ENCODE measurements around the gene GXYLT2. TPM values are rescaled to one million over a fixed set of nuclear protein-coding genes. Genes with fewer than 3 reads are reported as not detected.
A peak's percentile ranks its signal among the peaks of the same experiment; 100 is the strongest.

The GXYLT2 gene
- total and polyA plus RNA-seq, 2 of the 13 experiments (the other 11 are each of a cell fraction or from before 2014, with no cell fraction given), result 4.3 to 6.9 TPM

DNA sequence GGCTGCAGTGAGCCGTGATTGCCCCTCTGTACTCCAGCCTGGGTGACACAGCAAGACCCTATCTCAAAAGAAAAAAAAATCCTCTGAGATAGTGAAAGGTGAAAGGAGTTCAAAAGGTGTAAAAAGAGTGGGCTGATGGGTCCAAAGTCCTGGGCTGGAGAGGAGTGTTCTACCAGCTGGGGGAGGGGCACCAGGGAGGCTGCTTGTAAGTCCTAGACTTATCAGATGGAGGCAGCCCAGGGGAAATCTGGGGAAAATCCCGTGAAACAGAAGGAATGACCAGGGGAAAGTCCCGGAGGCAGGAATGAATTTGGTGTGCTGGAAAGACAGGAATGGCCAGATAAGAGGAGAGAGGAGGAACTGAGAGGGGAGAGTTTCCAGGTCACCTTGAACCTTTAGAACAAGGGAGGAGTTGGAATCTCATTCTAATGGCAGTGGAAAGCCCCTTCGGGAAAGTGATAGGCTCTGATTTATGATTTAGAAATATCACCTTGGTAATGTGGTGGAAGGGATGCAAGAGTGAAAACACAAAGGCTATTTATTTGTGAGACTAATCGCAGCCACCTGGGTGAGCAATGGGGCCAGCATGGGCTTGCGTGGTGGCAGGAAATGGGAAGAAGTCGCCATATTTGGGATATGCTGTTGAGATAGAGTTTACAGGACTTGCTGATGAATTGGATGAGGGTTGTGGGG is 85.3 kb downstream of the GXYLT2 start (continued):
- TF ChIP-seq ZNF253 (CRISPR knock-in tag; IDR thresholded peaks at IDR 0.05; ENCODE audit: borderline replicate concordance) (no peak), MIER2 (CRISPR knock-in tag; IDR thresholded peaks at IDR 0.05) (no peak), ZBTB38 (CRISPR knock-in tag; IDR thresholded peaks at IDR 0.05) (no peak), GLI4 (CRISPR knock-in tag; IDR thresholded peaks at IDR 0.05; ENCODE audit: borderline replicate concordance) (no peak), TOPORS (CRISPR knock-in tag; IDR thresholded peaks at IDR 0.05) (no peak), TMF1 (CRISPR knock-in tag; IDR thresholded peaks at IDR 0.05; ENCODE audit: low read depth) (no peak), ZNF292 (CRISPR knock-in tag; IDR thresholded peaks at IDR 0.05; ENCODE audit: borderline replicate concordance, low read depth) (no peak), ZNF232 (CRISPR knock-in tag; IDR thresholded peaks at IDR 0.05; ENCODE audit: borderline replicate concordance) (no peak), SATB2 (CRISPR knock-in tag; IDR thresholded peaks at IDR 0.05) (no peak), SAFB2 (CRISPR knock-in tag; IDR thresholded peaks at IDR 0.05; ENCODE audit: borderline replicate concordance, low read depth) (no peak), KLF16 (CRISPR knock-in tag; IDR thresholded peaks at IDR 0.05) (peak in 1 of 2 experiments; percentile 61; a peak in 1 of 4 replicates), SPEN (CRISPR knock-in tag; IDR thresholded peaks at IDR 0.05; ENCODE audit: low read depth) (no peak), ZNF20 (CRISPR knock-in tag; IDR thresholded peaks at IDR 0.05) (no peak)
- TF ChIP-seq, protein P1, sequence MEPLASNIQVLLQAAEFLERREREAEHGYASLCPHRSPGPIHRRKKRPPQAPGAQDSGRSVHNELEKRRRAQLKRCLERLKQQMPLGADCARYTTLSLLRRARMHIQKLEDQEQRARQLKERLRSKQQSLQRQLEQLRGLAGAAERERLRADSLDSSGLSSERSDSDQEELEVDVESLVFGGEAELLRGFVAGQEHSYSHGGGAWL (CRISPR knock-in tag; IDR thresholded peaks at IDR 0.05), result no peak
- TF ChIP-seq, protein P2, sequence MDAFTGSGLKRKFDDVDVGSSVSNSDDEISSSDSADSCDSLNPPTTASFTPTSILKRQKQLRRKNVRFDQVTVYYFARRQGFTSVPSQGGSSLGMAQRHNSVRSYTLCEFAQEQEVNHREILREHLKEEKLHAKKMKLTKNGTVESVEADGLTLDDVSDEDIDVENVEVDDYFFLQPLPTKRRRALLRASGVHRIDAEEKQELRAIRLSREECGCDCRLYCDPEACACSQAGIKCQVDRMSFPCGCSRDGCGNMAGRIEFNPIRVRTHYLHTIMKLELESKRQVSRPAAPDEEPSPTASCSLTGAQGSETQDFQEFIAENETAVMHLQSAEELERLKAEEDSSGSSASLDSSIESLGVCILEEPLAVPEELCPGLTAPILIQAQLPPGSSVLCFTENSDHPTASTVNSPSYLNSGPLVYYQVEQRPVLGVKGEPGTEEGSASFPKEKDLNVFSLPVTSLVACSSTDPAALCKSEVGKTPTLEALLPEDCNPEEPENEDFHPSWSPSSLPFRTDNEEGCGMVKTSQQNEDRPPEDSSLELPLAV (CRISPR knock-in tag; conservative IDR thresholded peaks at IDR 0.05; ENCODE audit: low read depth), result no peak
- TF ChIP-seq, protein P3, sequence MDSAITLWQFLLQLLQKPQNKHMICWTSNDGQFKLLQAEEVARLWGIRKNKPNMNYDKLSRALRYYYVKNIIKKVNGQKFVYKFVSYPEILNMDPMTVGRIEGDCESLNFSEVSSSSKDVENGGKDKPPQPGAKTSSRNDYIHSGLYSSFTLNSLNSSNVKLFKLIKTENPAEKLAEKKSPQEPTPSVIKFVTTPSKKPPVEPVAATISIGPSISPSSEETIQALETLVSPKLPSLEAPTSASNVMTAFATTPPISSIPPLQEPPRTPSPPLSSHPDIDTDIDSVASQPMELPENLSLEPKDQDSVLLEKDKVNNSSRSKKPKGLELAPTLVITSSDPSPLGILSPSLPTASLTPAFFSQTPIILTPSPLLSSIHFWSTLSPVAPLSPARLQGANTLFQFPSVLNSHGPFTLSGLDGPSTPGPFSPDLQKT (CRISPR knock-in tag; IDR thresholded peaks at IDR 0.05; ENCODE audit: borderline replicate concordance), result no peak
- TF ChIP-seq, protein P4, sequence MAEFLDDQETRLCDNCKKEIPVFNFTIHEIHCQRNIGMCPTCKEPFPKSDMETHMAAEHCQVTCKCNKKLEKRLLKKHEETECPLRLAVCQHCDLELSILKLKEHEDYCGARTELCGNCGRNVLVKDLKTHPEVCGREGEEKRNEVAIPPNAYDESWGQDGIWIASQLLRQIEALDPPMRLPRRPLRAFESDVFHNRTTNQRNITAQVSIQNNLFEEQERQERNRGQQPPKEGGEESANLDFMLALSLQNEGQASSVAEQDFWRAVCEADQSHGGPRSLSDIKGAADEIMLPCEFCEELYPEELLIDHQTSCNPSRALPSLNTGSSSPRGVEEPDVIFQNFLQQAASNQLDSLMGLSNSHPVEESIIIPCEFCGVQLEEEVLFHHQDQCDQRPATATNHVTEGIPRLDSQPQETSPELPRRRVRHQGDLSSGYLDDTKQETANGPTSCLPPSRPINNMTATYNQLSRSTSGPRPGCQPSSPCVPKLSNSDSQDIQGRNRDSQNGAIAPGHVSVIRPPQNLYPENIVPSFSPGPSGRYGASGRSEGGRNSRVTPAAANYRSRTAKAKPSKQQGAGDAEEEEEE (CRISPR knock-in tag; IDR thresholded peaks at IDR 0.05; ENCODE audit: borderline replicate concordance), result no peak
- TF ChIP-seq, protein P5, sequence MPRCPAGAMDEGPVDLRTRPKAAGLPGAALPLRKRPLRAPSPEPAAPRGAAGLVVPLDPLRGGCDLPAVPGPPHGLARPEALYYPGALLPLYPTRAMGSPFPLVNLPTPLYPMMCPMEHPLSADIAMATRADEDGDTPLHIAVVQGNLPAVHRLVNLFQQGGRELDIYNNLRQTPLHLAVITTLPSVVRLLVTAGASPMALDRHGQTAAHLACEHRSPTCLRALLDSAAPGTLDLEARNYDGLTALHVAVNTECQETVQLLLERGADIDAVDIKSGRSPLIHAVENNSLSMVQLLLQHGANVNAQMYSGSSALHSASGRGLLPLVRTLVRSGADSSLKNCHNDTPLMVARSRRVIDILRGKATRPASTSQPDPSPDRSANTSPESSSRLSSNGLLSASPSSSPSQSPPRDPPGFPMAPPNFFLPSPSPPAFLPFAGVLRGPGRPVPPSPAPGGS (CRISPR knock-in tag; IDR thresholded peaks at IDR 0.05), result 0 out of 2 replicates have a peak, but pooled peaks have one; percentile 32
- TF ChIP-seq, protein P6, sequence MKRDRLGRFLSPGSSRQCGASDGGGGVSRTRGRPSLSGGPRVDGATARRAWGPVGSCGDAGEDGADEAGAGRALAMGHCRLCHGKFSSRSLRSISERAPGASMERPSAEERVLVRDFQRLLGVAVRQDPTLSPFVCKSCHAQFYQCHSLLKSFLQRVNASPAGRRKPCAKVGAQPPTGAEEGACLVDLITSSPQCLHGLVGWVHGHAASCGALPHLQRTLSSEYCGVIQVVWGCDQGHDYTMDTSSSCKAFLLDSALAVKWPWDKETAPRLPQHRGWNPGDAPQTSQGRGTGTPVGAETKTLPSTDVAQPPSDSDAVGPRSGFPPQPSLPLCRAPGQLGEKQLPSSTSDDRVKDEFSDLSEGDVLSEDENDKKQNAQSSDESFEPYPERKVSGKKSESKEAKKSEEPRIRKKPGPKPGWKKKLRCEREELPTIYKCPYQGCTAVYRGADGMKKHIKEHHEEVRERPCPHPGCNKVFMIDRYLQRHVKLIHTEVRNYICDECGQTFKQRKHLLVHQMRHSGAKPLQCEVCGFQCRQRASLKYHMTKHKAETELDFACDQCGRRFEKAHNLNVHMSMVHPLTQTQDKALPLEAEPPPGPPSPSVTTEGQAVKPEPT (CRISPR knock-in tag; IDR thresholded peaks at IDR 0.05; ENCODE audit: low read depth), result no peak

Data from HepG2 (cell line).